Mesendoderm (in vitro differentiated cells): ENCODE results near the gene LRCH1.

Experiments
- DNase-seq: peaks from one replicate; pipeline ENCODE4 v3.0.0; 2013
- H2AK5ac ChIP-seq: 2 replicates; pipeline ENCODE4 v1.6.1; 2013; ENCODE audit warnings: low read length, inconsistent platforms
- H2BK120ac ChIP-seq: 2 replicates; pipeline ENCODE4 v1.6.1; 2013; ENCODE audit warnings: low read depth, mild to moderate bottlenecking, low read length, moderate library complexity, mixed read lengths
- H2BK15ac ChIP-seq: replicated peaks from 2 replicates; pipeline ENCODE4 v1.6.1; 2013; ENCODE audit warnings: low read depth, mild to moderate bottlenecking, moderate library complexity
- H2BK5ac ChIP-seq: 2 replicates; pipeline ENCODE4 v1.6.1; 2013; ENCODE audit warnings: low read length, inconsistent platforms
- H3K18ac ChIP-seq: 2 replicates; pipeline ENCODE4 v1.6.1; 2013; ENCODE audit warnings: mild to moderate bottlenecking, low read length, mixed read lengths
- H3K23ac ChIP-seq: one replicate; pipeline ENCODE4 v1.6.1; 2013; ENCODE audit warnings: low read length
- H3K27ac ChIP-seq: 2 replicates; pipeline ENCODE4 v1.5.1; 2013; ENCODE audit warnings: low read depth, mild to moderate bottlenecking, inconsistent platforms, low read length, moderate library complexity
- H3K27me3 ChIP-seq: 2 replicates; pipeline ENCODE4 v1.6.1; 2013; ENCODE audit warnings: low read length, control low read depth, mild to moderate bottlenecking, inconsistent platforms; ENCODE audit not compliant: insufficient read depth, poor library complexity
- H3K36me3 ChIP-seq: 2 replicates; pipeline ENCODE4 v1.6.1; 2013; ENCODE audit warnings: low read length, inconsistent platforms; ENCODE audit not compliant: control insufficient read depth, insufficient read depth
- H3K4ac ChIP-seq: one replicate; pipeline ENCODE4 v1.6.1; 2013; ENCODE audit warnings: low read depth, mild to moderate bottlenecking, low read length, moderate library complexity
- H3K4me1 ChIP-seq: 2 replicates; pipeline ENCODE4 v1.6.1; 2013; ENCODE audit warnings: low read depth, low read length, inconsistent platforms; ENCODE audit not compliant: control insufficient read depth
- H3K4me2 ChIP-seq: 2 replicates; pipeline ENCODE4 v1.6.1; 2013; ENCODE audit warnings: low read length
- H3K4me3 ChIP-seq: 2 replicates; pipeline ENCODE4 v1.5.1; 2013; ENCODE audit warnings: mild to moderate bottlenecking, low read length
- H3K56ac ChIP-seq: one replicate; pipeline ENCODE4 v1.6.1; 2013; ENCODE audit warnings: low read length
- H3K79me1 ChIP-seq: 2 replicates; pipeline ENCODE4 v1.6.1; 2013; ENCODE audit warnings: low read length, inconsistent platforms
- H3K79me2 ChIP-seq: 2 replicates; pipeline ENCODE4 v1.6.1; 2013; ENCODE audit warnings: mild to moderate bottlenecking, low read length; ENCODE audit not compliant: control insufficient read depth, insufficient read depth
- H3K9ac ChIP-seq: 2 replicates; pipeline ENCODE4 v1.6.1; 2013; ENCODE audit warnings: low read length, inconsistent platforms
- H4K5ac ChIP-seq: one replicate; pipeline ENCODE4 v1.6.1; 2013; ENCODE audit warnings: low read length
- H4K8ac ChIP-seq: one replicate; pipeline ENCODE4 v1.6.1; 2013; ENCODE audit warnings: low read depth, mild to moderate bottlenecking, control low read depth, low read length, moderate library complexity
- WGBS: extraction: QIAGEN DNeasy Blood & Tissue Kit; methylation state at CpG from one replicate; pipeline ENCODE4 v1.1.7; 2013; ENCODE audit warnings: low lambda C conversion rate, missing lambda C conversion rate; ENCODE audit not compliant: insufficient coverage; ENCODE audit errors: extremely low coverage; 5-methylcytosine and 5-hydroxymethylcytosine counted together

The LRCH1 gene

DNA sequence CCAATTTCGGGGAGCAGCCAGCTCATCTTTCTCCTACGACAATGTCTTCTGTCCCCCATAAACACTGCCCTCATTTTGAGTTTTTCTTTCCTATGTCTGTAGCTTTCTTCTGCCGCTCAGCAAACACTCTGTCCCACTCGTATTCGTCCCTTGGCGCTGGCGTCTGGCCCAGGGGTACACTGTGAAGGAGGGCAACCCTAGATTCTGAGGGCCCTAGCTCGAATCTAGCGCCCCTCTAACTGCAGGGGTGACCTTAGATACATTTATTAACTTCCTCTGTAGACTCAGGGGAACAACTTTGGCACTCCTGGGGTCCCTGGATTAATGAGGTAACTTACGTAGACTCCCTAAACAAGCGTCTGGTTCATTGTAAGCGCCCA lies 677 bp upstream of the LRCH1 start:
- WGBS: no CpG with 5 or more reads among the region's 12 CpGs
- Histone ChIP-seq H3K27me3 (no peaks in the 10 kb centered on the region), H4K8ac (no peak overlapping the region), H3K79me1 (peaks cover 6% of the 10 kb centered on the region), H3K56ac (peak overlapping the region; percentile 97), H3K27ac (no peak overlapping the region), H2BK15ac (no peak overlapping the region), H3K4me2 (peak overlapping the region; percentile 71), H2AK5ac (no peak overlapping the region), H3K23ac (no peak overlapping the region), H3K79me2 (peaks cover 25% of the 10 kb centered on the region), H3K4me1 (peaks cover 2% of the 10 kb centered on the region), H2BK5ac (no peak overlapping the region), H3K4ac (no peak overlapping the region), H2BK120ac (no peak overlapping the region), H3K9ac (peak overlapping the region; percentile 92), H4K5ac (no peak overlapping the region), H3K36me3 (no peaks in the 10 kb centered on the region), H3K18ac (peak overlapping the region; percentile 85), H3K4me3 (peak overlapping the region; percentile 75)
- DNase-seq: no peak

DNA sequence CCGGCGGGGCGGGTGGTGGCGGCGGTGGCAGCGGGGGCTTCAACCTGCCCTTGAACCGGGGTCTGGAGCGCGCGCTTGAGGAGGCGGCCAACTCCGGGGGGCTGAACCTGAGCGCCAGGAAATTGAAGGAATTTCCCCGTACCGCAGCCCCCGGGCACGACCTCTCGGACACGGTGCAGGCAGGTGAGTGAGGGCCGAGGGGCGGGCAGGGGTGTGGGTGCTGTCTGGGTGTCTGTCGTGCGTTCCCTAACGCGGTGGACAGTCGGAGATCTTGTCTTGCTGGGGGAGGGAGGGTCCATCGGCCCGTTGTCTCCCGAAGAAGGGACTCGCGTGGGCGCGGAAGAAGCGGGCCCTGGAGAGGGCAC lies 533 bp downstream of the LRCH1 start:
- H3K4ac ChIP-seq: peak overlapping the region; percentile 82
- H2BK120ac ChIP-seq: peak overlapping the region; percentile 51
- H3K56ac ChIP-seq: peak overlapping the region; percentile 99
- H3K27me3 ChIP-seq: no peaks in the 10 kb centered on the region
- peak overlapping the region; percentile 71 for H3K4me2 ChIP-seq
- peaks cover 9% of the 10 kb centered on the region for H3K79me1 ChIP-seq
- H3K36me3 ChIP-seq: no peaks in the 10 kb centered on the region
- peak; percentile 34 for DNase-seq
- peak overlapping the region; percentile 100 for H3K23ac ChIP-seq
- no peak overlapping the region for H2AK5ac ChIP-seq
- H3K27ac ChIP-seq: peak overlapping the region; percentile 55
- peaks cover 2% of the 10 kb centered on the region for H3K4me1 ChIP-seq
- WGBS: no CpG with 5 or more reads among the region's 34 CpGs
- H2BK5ac ChIP-seq: peak overlapping the region; percentile 55
- H3K18ac ChIP-seq: peak overlapping the region; percentile 91
- no peak overlapping the region for H4K5ac ChIP-seq
- H3K79me2 ChIP-seq: peaks cover 31% of the 10 kb centered on the region
- peak overlapping the region; percentile 76 for H3K4me3 ChIP-seq
- H3K9ac ChIP-seq: peak overlapping the region; percentile 95
- peak overlapping the region; percentile 79 for H4K8ac ChIP-seq
- H2BK15ac ChIP-seq: no peak overlapping the region

GRCh38 chr13:46553886-46554858 lies 1.2 kb downstream of the LRCH1 start:
- Histone ChIP-seq H4K5ac (no peak overlapping the region), H3K27ac (peak overlapping the region; percentile 9), H3K9ac (peak overlapping the region; percentile 95), H3K4ac (peak overlapping the region; percentile 82), H2BK5ac (peak overlapping the region; percentile 73), H3K36me3 (no peaks in the 10 kb centered on the region), H2BK120ac (no peak overlapping the region), H2AK5ac (no peak overlapping the region), H3K79me1 (peaks cover 9% of the 10 kb centered on the region), H3K27me3 (no peaks in the 10 kb centered on the region), H3K4me1 (peaks cover 2% of the 10 kb centered on the region), H3K79me2 (peaks cover 34% of the 10 kb centered on the region), H3K56ac (peak overlapping the region; percentile 99), H3K23ac (peak overlapping the region; percentile 100), H3K4me2 (peak overlapping the region; percentile 71), H2BK15ac (no peak overlapping the region), H3K4me3 (peak overlapping the region; percentile 76), H3K18ac (peak overlapping the region; percentile 91), H4K8ac (no peak overlapping the region)
- peak; percentile 83 for DNase-seq
- WGBS: no CpG with 5 or more reads among the region's 75 CpGs

DNA sequence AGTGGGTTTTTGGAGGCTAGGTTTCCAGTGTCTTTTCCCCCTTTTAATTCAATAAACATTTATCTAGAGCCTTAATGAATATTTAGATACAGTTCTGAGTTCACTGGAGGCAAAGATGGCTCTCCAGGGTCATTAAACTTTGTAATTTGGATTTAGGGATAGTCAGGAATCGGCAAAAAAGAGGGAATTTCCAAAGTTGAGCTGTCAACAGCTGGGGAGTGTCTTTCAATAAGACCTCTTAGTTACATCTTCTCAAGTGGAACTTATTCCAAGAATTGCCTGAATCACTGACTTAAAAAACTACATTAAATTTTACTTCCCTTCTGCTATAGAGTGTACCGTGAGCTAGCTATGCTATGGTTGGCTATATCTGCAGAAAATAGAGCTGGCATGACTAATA lies 2.0 kb downstream of the LRCH1 start:
- Histone ChIP-seq H3K27me3 (no peaks in the 10 kb centered on the region), H2AK5ac (no peak overlapping the region), H2BK15ac (no peak overlapping the region), H2BK5ac (no peak overlapping the region), H3K4ac (no peak overlapping the region), H3K4me2 (peak overlapping the region; percentile 71), H3K79me2 (peaks cover 37% of the 10 kb centered on the region), H3K36me3 (no peaks in the 10 kb centered on the region), H2BK120ac (no peak overlapping the region), H4K8ac (no peak overlapping the region), H3K56ac (peak overlapping the region; percentile 79), H3K27ac (no peak overlapping the region), H4K5ac (no peak overlapping the region), H3K23ac (no peak overlapping the region), H3K4me1 (peaks cover 2% of the 10 kb centered on the region), H3K4me3 (peak overlapping the region; percentile 31), H3K9ac (peak overlapping the region; percentile 95), H3K79me1 (peaks cover 13% of the 10 kb centered on the region), H3K18ac (no peak overlapping the region)
- WGBS: no CpG with 5 or more reads among the region's 2 CpGs
- no peak for DNase-seq

DNA sequence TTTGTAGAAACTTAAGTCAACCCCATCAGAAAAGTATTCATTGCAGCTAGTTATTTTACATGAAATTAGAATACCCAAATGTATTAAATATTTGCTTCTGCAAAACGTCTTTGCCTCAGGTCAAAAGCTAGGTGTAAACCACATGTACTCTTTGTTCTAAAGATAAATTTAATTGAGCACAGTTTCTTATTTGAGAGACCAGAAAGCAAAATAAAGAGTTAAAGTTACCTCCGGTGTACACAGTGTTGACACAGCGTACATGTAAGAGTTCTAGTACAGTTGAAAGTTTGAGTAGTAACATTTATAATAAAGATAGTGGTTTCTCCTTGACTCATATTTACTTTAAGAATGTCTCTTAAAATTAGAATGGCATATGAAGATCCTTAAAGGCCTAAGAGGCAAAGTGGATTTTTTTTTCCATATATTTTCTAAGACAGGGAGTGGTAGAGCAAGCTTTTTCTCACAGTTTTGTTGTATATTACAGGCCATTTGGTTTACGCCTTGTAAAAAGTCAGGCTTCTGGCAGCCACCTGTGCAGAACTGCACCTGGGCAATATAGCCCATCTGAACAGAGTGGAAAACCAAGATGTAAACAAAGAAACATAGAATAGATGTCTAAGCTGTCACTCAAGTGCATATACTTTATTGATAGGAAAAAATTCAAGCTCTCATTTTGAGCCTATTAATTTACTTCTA lies 2.9 kb downstream of the LRCH1 start:
- H3K36me3 ChIP-seq: no peaks in the 10 kb centered on the region
- no peak overlapping the region for H3K4me3 ChIP-seq
- H3K9ac ChIP-seq: no peak overlapping the region
- peaks cover 2% of the 10 kb centered on the region for H3K4me1 ChIP-seq
- H3K79me1 ChIP-seq: peaks cover 13% of the 10 kb centered on the region
- no peak overlapping the region for H4K5ac ChIP-seq
- no peak overlapping the region for H2AK5ac ChIP-seq
- H3K79me2 ChIP-seq: peaks cover 39% of the 10 kb centered on the region
- no peaks in the 10 kb centered on the region for H3K27me3 ChIP-seq
- no peak overlapping the region for H3K56ac ChIP-seq
- no peak for DNase-seq
- no peak overlapping the region for H3K18ac ChIP-seq
- no peak overlapping the region for H4K8ac ChIP-seq
- no peak overlapping the region for H2BK120ac ChIP-seq
- H3K4me2 ChIP-seq: no peak overlapping the region
- no peak overlapping the region for H3K27ac ChIP-seq
- H2BK15ac ChIP-seq: no peak overlapping the region
- H3K23ac ChIP-seq: no peak overlapping the region
- WGBS: no CpG with 5 or more reads among the region's 4 CpGs
- H2BK5ac ChIP-seq: no peak overlapping the region
- H3K4ac ChIP-seq: no peak overlapping the region
